Measurements from ENCODE around the gene PSMB10. TPM values are rescaled to one million over a fixed set of nuclear protein-coding genes. Genes with fewer than 3 reads are reported as not detected.

Gene PSMB10
- total and polyA plus RNA-seq, 2 of the 8 experiments (the other 6 are each of a cell fraction or from before 2014, with no cell fraction given): 32.1 to 61.9 TPM

- peaks cover 0 to 15% (median 10%) of the 10 kb centered on the region in 4 experiments; a peak in 5 of 7 replicates for H3K4me1 ChIP-seq (replicated peaks in 1 of 4; ENCODE audit: control insufficient read depth in 3 of 4, insufficient read depth in 4 of 4, low read length in 3 of 4)
- H4K20me1 ChIP-seq (replicated peaks in 1 of 2; ENCODE audit: control insufficient read depth in 1 of 2, insufficient read depth in 2 of 2, low read length in 2 of 2): peaks cover 3 to 27% of the 10 kb centered on the region in 2 experiments
- 0 out of 2 replicates have a peak overlapping the region, but pooled peaks have one; percentile 24 for H2BK5ac ChIP-seq (ENCODE audit: low read depth, low read length)
- no peak overlapping the region for H2BK15ac ChIP-seq (ENCODE audit: low read length)
- 95% methylated on average over 10 of the region's 17 CpGs; no CpG with 5 or more reads in 1 of the 2 experiments for WGBS, 2 experiments (ENCODE audit: extremely low coverage in 1 of 2, insufficient coverage in 1 of 2, insufficient read length in 1 of 2, insufficient replicate concordance in 2 of 2, low coverage in 1 of 2, low lambda C conversion rate in 2 of 2, missing lambda C conversion rate in 1 of 2)
- H2AK5ac ChIP-seq (ENCODE audit: low read depth, low read length): no peak overlapping the region
- no peak overlapping the region for H3K4ac ChIP-seq (replicated peaks; ENCODE audit: insufficient read length, low read depth, low read length)
- H2BK20ac ChIP-seq (ENCODE audit: low read length): no peak overlapping the region
- no peak overlapping the region for H2AFZ ChIP-seq (ENCODE audit: low read length)
- no peaks in the 10 kb centered on the region for H3K79me2 ChIP-seq (ENCODE audit: control insufficient read depth in 1 of 2, insufficient read depth in 2 of 2, low read length in 2 of 2)
- no peak overlapping the region for H2BK120ac ChIP-seq (replicated peaks; ENCODE audit: low read depth, low read length)
- no peak overlapping the region for H3K4me2 ChIP-seq (ENCODE audit: insufficient read depth in 1 of 2, low read depth in 2 of 2, low read length in 2 of 2)
- ChIA-PET POLR2A (ENCODE audit: partially characterized antibody) (interaction anchor here (0.6 to 7.5 kb wide), 6 partner anchors 10 to 702 kb away, joined by 3 to 43 read pairs (median 4); partner anchors contain the start of genes LCAT and NRN1L), CTCF (ENCODE audit: partially characterized antibody) (interaction anchor here (1.0 to 27.1 kb wide), 11 partner anchors 8 to 122 kb away, joined by 3 to 623 read pairs (median 5); partner anchors contain the start of genes EDC4, LCAT, NRN1L and PSKH1)
- H3K27me3 ChIP-seq (replicated peaks in 1 of 4; ENCODE audit: control insufficient read depth in 3 of 4, extremely low read depth in 1 of 4, insufficient read depth in 3 of 4, low read length in 3 of 4): no peaks in the 10 kb centered on the region
- FAIRE-seq: no peak
- H3K4me3 ChIP-seq (ENCODE audit: extremely low read depth in 1 of 4, insufficient read depth in 2 of 4, low read depth in 3 of 4, low read length in 4 of 4): no peak overlapping the region
- H4K91ac ChIP-seq (replicated peaks; ENCODE audit: insufficient read length, low read length): no peak overlapping the region
- H3K56ac ChIP-seq (replicated peaks; ENCODE audit: insufficient read length, low read depth, low read length): no peak overlapping the region
- peak overlapping the region; percentile 50; the same call in 1 of the 2 replicates for H2BK12ac ChIP-seq (ENCODE audit: low read depth, low read length)
- H3K79me1 ChIP-seq (ENCODE audit: low read depth, low read length): peaks cover 4% of the 10 kb centered on the region; the same call in 1 of the 2 replicates
- no peaks in the 10 kb centered on the region for H3K9me3 ChIP-seq (ENCODE audit: insufficient read depth in 2 of 2, low read depth in 1 of 2, low read length in 1 of 2)
- no peak overlapping the region for H4K5ac ChIP-seq (ENCODE audit: insufficient read length, low read depth, low read length)
- no peak overlapping the region for H3K23ac ChIP-seq (ENCODE audit: insufficient read length)
- H3K23me2 ChIP-seq (ENCODE audit: low read depth, low read length): peaks cover 7% of the 10 kb centered on the region
- H4K8ac ChIP-seq (ENCODE audit: extremely low read depth, insufficient read depth, low read length): no peak overlapping the region
- no peaks in the 10 kb centered on the region; a peak in 2 of 8 replicates for H3K36me3 ChIP-seq (ENCODE audit: control insufficient read depth in 2 of 4, insufficient read depth in 4 of 4, low read length in 3 of 4)
- no peak overlapping the region for H3K18ac ChIP-seq (ENCODE audit: extremely low read depth, low read length)
- H3K27ac ChIP-seq (ENCODE audit: low read depth, low read length): no peak overlapping the region
- no peak overlapping the region for H3K14ac ChIP-seq (ENCODE audit: insufficient read length)
- H3K9ac ChIP-seq (replicated peaks in 1 of 4; ENCODE audit: extremely low read depth in 1 of 4, low read depth in 3 of 4, low read length in 3 of 4): no peak overlapping the region
- no peak for TF ChIP-seq TAF1 (IDR thresholded peaks at IDR 0.05; ENCODE audit: low read depth, low read length)
- 0 out of 2 replicates have a peak, but pooled peaks have one; percentile 41 for TF ChIP-seq YY1 (IDR thresholded peaks at IDR 0.05; ENCODE audit: low read depth, low read length)
- TF ChIP-seq POLR2A (IDR thresholded peaks at IDR 0.05; ENCODE audit: control extremely low read depth in 1 of 2, low read depth in 2 of 2, low read length in 2 of 2): peak in 1 of 2 experiments; percentile 22; a peak in 1 of 3 replicates
- no peak for DNase-seq (ENCODE audit: low read depth in 1 of 2, low spot score in 2 of 2)
These were observed 5.9 kb downstream of the PSMB10 start for GRCh38 chr16:67930678-67931211.

Data from H1 (cell line).